Endometrial microvascular endothelial cells (primary cell): ENCODE data around the gene HIPK4. TPM values are rescaled to one million over a fixed set of nuclear protein-coding genes. Genes with fewer than 3 reads are reported as not detected.
"Not testable (repeated sequence)": the region's sequence is repeated elsewhere in the genome, so short reads cannot be mapped to it uniquely, and the experiment has no call there.

Source experiments
- in situ Hi-C: cut with HindIII; loops from 2 replicates; pipeline ENCODE4 v1.10.0; 2017; ENCODE audit warnings: low sequenced_read_pairs, low pct_unique_long_range_greater_than_20kb; ENCODE audit errors: inconsistent ontology term
- total RNA-seq: library from RNA; depleted of rRNA; stranded (reverse); fragments of >200 nt; gene quantifications from one replicate; pipeline ENCODE4 v1.2.3, GENCODE V29; 2015; ENCODE audit errors: inconsistent ontology term

The HIPK4 gene
- total RNA-seq, 1 donor from 2014 or later: 0.09 TPM

GRCh38 chr19:40348961-40349507 lies 40.9 kb downstream of the HIPK4 start:
- in situ Hi-C loops: no loop called here

- in situ Hi-C loops: no loop called here
Measured at GRCh38 chr19:40348125-40348913, 41.7 kb downstream of the HIPK4 start, which contains the start of the genes C19orf47 and PLD3. Gene C19orf47 (minus strand): TSS chr19:40348397. CDS start chr19:40341857, 6,540 bp downstream. Gene PLD3 (plus strand): TSS chr19:40348695. CDS start chr19:40366484, 17,789 bp downstream.

- in situ Hi-C loops: no loop called here
Measured at GRCh38 chr19:40344422-40344821, 45.6 kb downstream of the HIPK4 start.

GRCh38 chr19:40342644-40343311 lies 47.2 kb downstream of the HIPK4 start:
- in situ Hi-C loops: no loop called here

DNA sequence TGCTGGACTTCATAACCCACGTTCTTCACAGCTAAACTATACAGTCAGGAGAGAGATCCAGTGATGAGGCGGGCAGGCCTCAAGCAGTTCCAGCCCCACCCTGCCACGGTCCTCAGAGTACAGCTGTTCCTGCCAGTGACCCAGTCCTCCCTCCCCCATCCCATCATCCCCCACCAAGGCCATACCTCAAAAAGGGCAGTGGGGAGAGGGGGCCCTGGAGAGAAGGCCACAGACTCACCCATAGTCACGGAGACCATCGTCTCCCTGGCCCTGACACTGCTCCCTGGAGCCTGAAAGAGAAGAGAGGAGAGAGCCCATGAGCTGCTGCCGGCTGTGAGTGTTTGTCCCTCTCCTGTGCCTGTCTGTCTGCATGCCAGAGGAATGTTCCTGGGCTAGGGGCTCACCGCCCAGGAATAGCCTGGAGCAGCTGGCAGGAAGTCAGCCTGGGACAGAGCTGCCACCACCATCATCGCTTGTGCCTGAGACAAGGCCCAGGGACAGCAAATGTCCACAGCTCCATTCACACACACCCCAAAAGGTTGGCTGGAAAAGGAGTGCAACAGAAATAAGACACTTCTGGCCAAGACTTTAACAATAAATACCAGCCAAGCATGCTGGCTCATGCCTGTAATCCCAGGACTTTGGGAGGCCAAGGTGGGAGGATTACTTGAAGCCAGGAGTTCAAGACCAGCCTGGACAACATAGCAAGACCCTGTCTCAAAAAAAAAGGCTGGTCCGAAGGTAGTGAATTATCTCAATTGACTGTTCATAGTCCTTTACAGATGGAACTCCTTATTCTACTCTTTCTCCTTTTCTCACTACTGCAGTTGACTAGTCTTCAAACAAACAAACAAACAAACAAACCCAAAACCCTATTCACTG lies 48.1 kb downstream of the HIPK4 start:
- in situ Hi-C loops: no loop called here

GRCh38 chr19:40339018-40339728 lies 50.8 kb downstream of the HIPK4 start:
- in situ Hi-C loops: no loop called here

DNA sequence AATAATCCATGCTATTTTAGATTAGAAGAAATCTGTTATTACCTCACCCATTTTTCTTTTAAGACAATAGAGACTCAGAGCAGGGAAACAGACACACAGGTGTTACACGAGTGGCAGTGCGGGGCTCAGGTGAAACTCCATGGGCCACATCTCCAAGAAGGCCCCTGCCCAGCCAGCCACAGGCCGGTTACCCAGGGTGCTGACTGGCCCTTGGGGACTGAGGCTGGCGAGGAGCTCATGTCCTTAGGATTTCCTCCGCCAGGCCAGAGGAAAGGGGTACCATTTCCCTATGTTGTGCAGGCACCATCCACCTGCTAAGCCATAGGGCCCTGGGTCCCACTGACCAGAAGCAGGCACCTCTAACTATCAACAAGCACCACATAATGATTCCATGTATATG lies 52.4 kb downstream of the HIPK4 start:
- in situ Hi-C loops: no loop called here

- in situ Hi-C loops: no loop called here
Measured at GRCh38 chr19:40337107-40337506, 52.9 kb downstream of the HIPK4 start.

DNA sequence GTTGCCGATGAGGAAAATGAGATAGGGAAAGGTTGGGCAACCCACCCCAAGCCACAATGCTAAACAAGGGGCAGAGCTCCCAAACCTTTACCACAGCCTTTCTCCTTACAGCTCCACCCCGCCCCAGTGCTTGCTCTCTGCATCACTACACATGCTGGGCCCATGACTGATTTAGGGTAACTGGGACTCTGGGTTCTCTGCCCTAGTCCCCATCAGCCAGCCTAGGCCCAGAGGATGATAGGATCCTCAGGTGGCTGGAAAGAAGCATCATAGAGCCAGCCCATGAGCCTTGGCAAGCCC lies 53.4 kb downstream of the HIPK4 start:
- in situ Hi-C loops: no loop called here

DNA sequence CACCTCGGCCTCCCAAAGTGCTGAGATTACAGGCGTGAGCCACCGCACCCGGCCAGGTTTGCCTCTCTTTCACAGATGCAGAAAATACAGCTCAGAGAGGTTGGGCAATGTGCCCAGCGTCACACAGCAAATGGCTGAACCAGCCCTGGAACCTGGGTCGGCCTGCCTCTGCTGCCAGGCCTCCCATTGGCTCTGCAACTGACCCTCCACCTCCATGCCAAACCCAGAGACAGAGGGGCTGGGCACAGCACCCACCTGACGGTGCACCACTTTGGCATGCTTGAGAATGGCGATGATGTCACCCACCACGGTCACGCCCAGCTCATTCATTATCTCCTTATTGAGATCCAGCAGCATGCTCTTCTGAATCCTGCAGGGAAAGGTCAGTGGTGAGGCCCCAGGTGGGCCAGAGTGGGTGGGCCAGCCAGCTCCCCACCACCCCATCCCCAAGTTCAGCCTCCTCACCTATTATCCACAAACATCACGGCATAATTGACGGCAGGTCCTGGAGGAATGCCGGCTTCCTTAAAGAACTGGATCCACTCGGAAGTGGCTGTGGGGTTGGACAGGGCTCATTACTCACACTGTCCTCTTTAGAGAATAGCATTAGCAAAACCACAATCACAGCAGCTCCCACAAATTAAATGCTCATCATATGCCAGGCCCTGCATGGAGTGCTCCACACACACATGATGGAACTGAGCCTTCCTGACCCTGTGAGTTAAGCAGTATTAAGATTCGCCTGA lies 54.0 kb downstream of the HIPK4 start:
- in situ Hi-C loops: no loop called here

DNA sequence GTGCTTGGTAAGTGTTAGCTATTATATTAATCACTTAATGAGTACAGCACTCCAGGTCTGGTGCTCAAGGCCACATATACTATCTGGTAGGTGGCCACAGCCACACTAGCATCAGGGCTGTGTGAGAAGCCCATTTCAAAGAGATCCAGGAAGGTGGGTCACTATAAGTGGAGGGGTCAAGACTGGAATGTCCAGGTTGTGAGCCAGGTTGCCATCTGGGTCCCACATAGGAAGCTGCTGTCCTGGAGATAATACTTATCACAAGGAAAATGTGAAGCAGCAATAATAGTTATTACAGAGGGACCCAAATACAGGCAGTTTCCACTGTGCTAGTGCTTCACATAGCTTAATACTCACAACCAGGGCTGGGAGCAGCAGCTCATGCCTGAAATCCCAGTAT lies 54.9 kb downstream of the HIPK4 start:
- in situ Hi-C loops: no loop called here

DNA sequence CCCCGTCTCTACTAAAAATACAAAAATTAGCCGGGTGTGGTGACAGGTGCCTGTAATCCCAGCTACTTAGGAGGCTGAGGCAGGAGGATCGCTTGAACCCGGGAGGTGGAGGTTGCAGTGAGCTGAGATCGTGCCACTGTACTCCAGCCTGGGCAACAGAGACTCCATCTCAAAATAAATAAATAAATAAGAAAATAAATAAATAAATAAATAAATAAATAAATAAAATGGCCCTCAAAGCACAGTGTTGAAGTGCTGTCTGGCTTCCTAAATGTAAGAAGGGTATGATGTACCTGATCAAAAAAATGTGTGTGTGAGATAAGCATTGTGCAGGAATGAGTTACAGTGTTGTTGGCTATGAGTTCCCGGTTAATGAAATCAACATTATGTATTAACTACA lies 56.9 kb downstream of the HIPK4 start:
- in situ Hi-C loops: not testable (repeated sequence)

- in situ Hi-C loops: no loop called here
Measured at GRCh38 chr19:40332669-40333068, 57.3 kb downstream of the HIPK4 start.

DNA sequence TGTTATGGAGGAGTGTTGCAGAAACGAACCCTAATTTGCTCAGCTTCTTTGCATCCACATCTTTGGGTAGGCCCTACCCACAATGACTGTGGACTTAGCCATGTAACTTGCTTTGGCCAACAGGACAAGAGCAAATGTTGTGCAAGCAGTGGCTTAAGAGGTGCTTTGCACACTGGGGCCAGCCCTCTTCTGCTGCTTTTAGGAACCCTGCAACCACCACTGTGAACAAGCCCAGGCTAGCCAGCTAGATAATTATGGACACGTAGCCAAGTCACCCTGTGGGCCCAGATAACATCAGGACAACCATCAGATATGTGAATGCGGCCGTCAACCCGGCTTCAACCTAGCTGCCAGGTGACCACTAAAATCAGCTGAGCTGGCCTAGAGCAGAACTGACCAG lies 58.9 kb downstream of the HIPK4 start:
- in situ Hi-C loops: no loop called here
